AG04449 (cell line): Measurements from ENCODE around the gene SPTBN5.

ENCODE experiments used
- CTCF ChIA-PET: fragments of 350-600 bp; formaldehyde crosslinking; extraction: SDS; loops from one replicate; lab custom pipeline; 2021; ENCODE audit warnings: antibody characterized with exemption; lab: Yijun Ruan, JAX
- POLR2A ChIA-PET: fragments of 400-600, 350-600 bp; formaldehyde crosslinking; extraction: SDS; loops from one replicate; lab custom pipeline; 2020; ENCODE audit warnings: antibody characterized with exemption, inconsistent platforms; lab: Yijun Ruan, JAX
- DNase-seq: peaks from one replicate; pipeline ENCODE4 v3.0.0-alpha.2; 2010; ENCODE audit warnings: low read depth, low spot score
- H3K4me3 ChIP-seq: 2 replicates; pipeline ENCODE4 v1.5.1; 2011; ENCODE audit warnings: low read depth, mild to moderate bottlenecking, control low read depth, low read length
- CTCF ChIP-seq: IDR thresholded peaks from one replicate; pipeline ENCODE4 v1.5.1; 2011; ENCODE audit warnings: mild to moderate bottlenecking, moderate library complexity, low read length, control low read depth, inconsistent platforms; ENCODE audit not compliant: insufficient read depth; ENCODE audit errors: missing control alignments

SPTBN5 gene

GRCh38 chr15:41849204-41849603 lies 44.6 kb downstream of the SPTBN5 start:
- ChIA-PET POLR2A (no interaction called here), CTCF (no interaction called here)
- H3K4me3 ChIP-seq: no peak overlapping the region
- TF ChIP-seq CTCF: no peak
- DNase-seq: no peak

- TF ChIP-seq CTCF: no peak
- ChIA-PET POLR2A (no interaction called here), CTCF (no interaction called here)
- DNase-seq: no peak
- H3K4me3 ChIP-seq: no peak overlapping the region
Measured at GRCh38 chr15:41848631-41849030, 45.2 kb downstream of the SPTBN5 start.

- no peak for TF ChIP-seq CTCF
- no peak overlapping the region for H3K4me3 ChIP-seq
- no peak for DNase-seq
- CTCF ChIA-PET: interaction anchor here (0.9 to 1.8 kb wide), 2 partner anchors 10 to 55 kb away, joined by 3 to 5 read pairs; no protein-coding TSS in a partner anchor
- POLR2A ChIA-PET: no interaction called here
Measured at GRCh38 chr15:41847981-41848380, 45.9 kb downstream of the SPTBN5 start.

- H3K4me3 ChIP-seq: no peak overlapping the region
- POLR2A ChIA-PET: interaction anchor here (1.0 kb wide), 1 partner anchor 23 kb away, joined by 3 read pairs; no protein-coding TSS in a partner anchor
- TF ChIP-seq CTCF: no peak
- CTCF ChIA-PET: interaction anchor here (0.9 to 1.8 kb wide), 2 partner anchors 9 to 56 kb away, joined by 3 to 5 read pairs; no protein-coding TSS in a partner anchor
- DNase-seq: no peak
Measured at GRCh38 chr15:41847206-41847605, 46.6 kb downstream of the SPTBN5 start.

- H3K4me3 ChIP-seq: no peak overlapping the region
- no peak for TF ChIP-seq CTCF
- DNase-seq: no peak
- ChIA-PET CTCF (no interaction called here), POLR2A (no interaction called here)
Measured at GRCh38 chr15:41844814-41845213, 49.0 kb downstream of the SPTBN5 start.

GRCh38 chr15:41843571-41843970 lies 50.3 kb downstream of the SPTBN5 start:
- no peak for TF ChIP-seq CTCF

More at GRCh38 chr15:41843571-41843970, 50.3 kb downstream of the SPTBN5 start:
- POLR2A ChIA-PET: no interaction called here
- no peak for DNase-seq
- no peak overlapping the region for H3K4me3 ChIP-seq
- CTCF ChIA-PET: no interaction called here
